Measurements from ENCODE around the gene SLFN12L. TPM values are rescaled to one million over a fixed set of nuclear protein-coding genes. Genes with fewer than 3 reads are reported as not detected.

SLFN12L gene
- total and polyA plus RNA-seq, 9 of the 15 experiments (the other 6 are each of a cell fraction or from before 2014, with no cell fraction given): 0.04 to 0.31 (median 0.08) TPM; not detected in 3

GRCh38 chr17:35498448-35499178 lies 38.9 kb downstream of the SLFN12L start:
- Histone ChIP-seq H3K27me3 (ENCODE audit: control insufficient read depth in 2 of 2, insufficient read depth in 2 of 2, low read length in 2 of 2) (peaks cover 41 to 55% of the 10 kb centered on the region in 2 experiments), H3K4me3 (no peak overlapping the region), H3K9me1 (ENCODE audit: control insufficient read depth, insufficient read depth, low read length) (no peaks in the 10 kb centered on the region), H3K9ac (ENCODE audit: insufficient read depth in 1 of 2, low read depth in 2 of 2, low read length in 2 of 2) (no peak overlapping the region), H3K27ac (ENCODE audit: extremely low read depth, low read depth, low read length) (no peak overlapping the region), H3K9me3 (replicated peaks; ENCODE audit: control insufficient read depth, insufficient read depth, low read depth, low read length) (no peaks in the 10 kb centered on the region), H3K36me3 (ENCODE audit: control insufficient read depth, insufficient read depth, low read length) (no peaks in the 10 kb centered on the region), H2AFZ (ENCODE audit: low read depth, low read length) (no peak overlapping the region), H4K20me1 (replicated peaks; ENCODE audit: control insufficient read depth, insufficient read depth, low read length) (no peaks in the 10 kb centered on the region), H3K79me2 (ENCODE audit: control insufficient read depth, insufficient read depth, low read length) (no peaks in the 10 kb centered on the region), H3K4me2 (ENCODE audit: insufficient read depth, low read length) (no peak overlapping the region), H3K4me1 (replicated peaks in 1 of 2; ENCODE audit: control insufficient read depth in 2 of 2, insufficient read depth in 2 of 2, low read length in 2 of 2) (0 out of 5 replicates have a peak, but pooled peaks cover 0 to 3% of the 10 kb centered on the region in 2 experiments)
- CTCF ChIA-PET (ENCODE audit: low intra/inter-chr PET ratio): no interaction called here
- 9% methylated on average over 11 of the region's 12 CpGs for WGBS (ENCODE audit: insufficient coverage, low coverage, missing lambda C conversion rate)
- TF ChIP-seq FOXP1 (CRISPR knock-in tag; IDR thresholded peaks at IDR 0.05): no peak
- no peak for TF ChIP-seq ZBTB1 (CRISPR knock-in tag; IDR thresholded peaks at IDR 0.05; ENCODE audit: borderline replicate concordance, low read depth)
- TF ChIP-seq ESRRB (CRISPR knock-in tag; IDR thresholded peaks at IDR 0.05; ENCODE audit: borderline replicate concordance): no peak
- TF ChIP-seq, protein P1, sequence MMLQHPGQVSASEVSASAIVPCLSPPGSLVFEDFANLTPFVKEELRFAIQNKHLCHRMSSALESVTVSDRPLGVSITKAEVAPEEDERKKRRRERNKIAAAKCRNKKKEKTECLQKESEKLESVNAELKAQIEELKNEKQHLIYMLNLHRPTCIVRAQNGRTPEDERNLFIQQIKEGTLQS (IDR thresholded peaks at IDR 0.05): no peak
- TF ChIP-seq, protein P1 (CRISPR knock-in tag; conservative IDR thresholded peaks at IDR 0.05): no peak
- TF ChIP-seq ZNF668 (CRISPR knock-in tag; IDR thresholded peaks at IDR 0.05): no peak
- no peak for TF ChIP-seq FOXO4 (CRISPR knock-in tag; IDR thresholded peaks at IDR 0.05)
- no peak for TF ChIP-seq HMGXB4 (CRISPR knock-in tag; IDR thresholded peaks at IDR 0.05)
- no peak for TF ChIP-seq HIVEP1 (CRISPR knock-in tag; IDR thresholded peaks at IDR 0.05)
- no peak for TF ChIP-seq ZNF316 (IDR thresholded peaks at IDR 0.05)
- no peak for TF ChIP-seq ZNF518B (CRISPR knock-in tag; IDR thresholded peaks at IDR 0.05)
- TF ChIP-seq THRAP3 (IDR thresholded peaks at IDR 0.05; ENCODE audit: borderline replicate concordance): no peak
- in situ Hi-C loops (cut with MboI) (no loop called here), intact Hi-C loops (cut with micrococcal nuclease) (no loop called here)
- ATAC-seq: no peak
- BruUV-seq (replicated peaks): no TSS peak
- FAIRE-seq: peak; percentile 54
- DNase-seq (ENCODE audit: extremely low read depth in 1 of 4, low spot score in 3 of 4): no peak
- POLR2A ChIA-PET: interaction anchor here (0.7 to 1.2 kb wide), 2 partner anchors 10 to 62 kb away, joined by 3 read pairs; partner anchors contain the start of gene SLFN14

Measured in K562 (cell line).